HG02973 (cell line): ENCODE data around the gene RAB26.
"Not testable (repeated sequence)": the region's sequence is repeated elsewhere in the genome, so short reads cannot be mapped to it uniquely, and the experiment has no call there.

Experiments
- ATAC-seq: cut with Tn5 transposase; IDR thresholded peaks from one replicate; pipeline ENCODE4 v1.9.1; 2021; ENCODE audit warnings: moderate library complexity; ENCODE audit not compliant: unreplicated experiment

Gene RAB26

GRCh38 chr16:2195322-2196161 is 47.1 kb downstream of the RAB26 start:
- ATAC-seq, result no peak

DNA sequence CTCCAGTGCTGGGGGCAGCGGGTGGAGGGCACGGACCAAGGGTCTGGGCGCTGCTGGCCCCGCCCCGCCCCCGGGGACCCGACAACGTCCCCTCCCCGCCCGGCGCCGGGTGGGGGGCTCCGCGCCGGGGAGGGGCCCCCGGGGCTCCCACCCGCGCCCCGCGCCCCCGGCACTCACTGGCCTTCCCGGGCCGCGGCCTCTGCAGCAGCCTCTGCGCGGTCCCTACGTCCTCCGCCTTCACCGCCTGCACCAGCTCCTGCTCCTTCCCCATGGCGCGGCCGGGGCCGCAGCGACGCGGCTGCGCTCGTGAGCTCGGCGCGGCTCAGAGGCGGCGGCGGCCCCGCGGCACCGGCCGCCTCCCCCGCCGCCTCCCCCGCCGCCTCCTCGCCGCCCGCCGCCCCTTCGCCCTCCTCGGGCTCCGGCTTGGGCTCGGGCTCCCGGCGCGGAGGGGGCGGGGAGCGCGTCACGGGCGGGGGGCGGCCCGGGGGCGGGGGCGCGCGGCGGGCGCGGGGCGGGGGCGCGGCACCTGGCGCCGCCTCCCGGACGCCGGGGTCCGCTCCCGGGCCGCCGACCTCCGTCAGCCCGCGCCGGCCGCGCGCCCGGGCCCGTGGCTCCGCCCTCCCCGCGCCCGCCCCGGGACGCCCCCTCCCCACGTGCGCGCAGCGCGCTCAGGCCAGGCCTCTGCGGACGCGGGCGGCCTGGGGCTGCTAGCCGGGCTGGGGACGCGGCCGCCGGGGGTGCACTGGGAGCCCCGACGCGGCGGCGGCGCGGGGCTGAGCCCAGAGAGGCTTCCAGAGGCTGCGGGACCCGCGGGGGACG is 47.9 kb downstream of the RAB26 start, which contains the start of gene CASKIN1:
CASKIN1 (minus strand) TSS at position 444 of the 819 bp plus-strand sequence; CDS start at position 271, 173 bp downstream.
- no peak for ATAC-seq

DNA sequence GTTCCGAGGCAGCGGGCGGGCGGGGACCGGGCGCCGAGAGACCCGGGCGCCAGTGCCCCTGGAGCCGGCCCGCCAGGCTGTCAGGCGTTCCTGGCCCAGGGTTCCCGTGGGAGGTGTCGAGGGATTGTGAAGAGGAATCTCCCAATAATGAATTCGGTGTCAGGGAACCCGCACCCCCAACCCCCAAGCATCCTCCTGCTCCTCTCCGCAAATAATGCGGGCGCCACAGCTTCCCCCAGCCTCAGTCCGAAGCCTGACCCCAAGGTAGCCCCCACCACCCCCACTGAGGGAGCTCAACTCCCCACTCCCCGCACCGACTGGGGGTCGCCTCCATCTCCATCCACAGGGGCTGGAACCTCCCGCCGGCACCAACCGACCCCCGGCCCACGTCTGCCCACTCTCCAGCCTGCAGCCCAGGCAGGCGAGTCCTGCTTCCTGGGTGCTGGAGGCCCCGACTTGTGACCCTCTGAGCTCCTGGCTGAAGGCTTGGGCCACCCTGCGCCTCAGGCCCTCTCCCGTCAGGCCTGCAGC is 48.6 kb downstream of the RAB26 start:
- no peak for ATAC-seq

GRCh38 chr16:2197765-2198164 is 49.3 kb downstream of the RAB26 start:
- ATAC-seq, result no peak

DNA sequence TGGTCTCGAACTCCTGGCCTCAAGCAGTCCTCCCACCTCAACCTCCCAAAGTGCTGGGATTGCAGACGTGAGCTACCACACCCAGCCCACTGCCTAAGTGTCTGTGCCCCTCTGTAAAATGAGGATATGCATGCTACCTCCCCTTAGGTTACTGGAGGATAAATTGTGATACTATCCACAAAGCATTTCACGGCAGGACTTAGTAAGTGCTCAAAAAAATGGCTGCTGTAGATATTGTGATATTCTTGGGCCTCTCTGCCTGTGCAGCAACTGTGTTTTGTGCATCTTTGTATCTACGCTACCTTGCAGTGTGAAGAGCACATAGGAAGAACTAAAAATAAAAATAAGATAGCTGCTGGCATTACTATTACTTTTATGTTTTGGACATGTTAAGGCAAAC is 49.9 kb downstream of the RAB26 start:
- ATAC-seq, result no peak

- no peak for ATAC-seq
Measured at GRCh38 chr16:2199095-2199494, 50.7 kb downstream of the RAB26 start.

DNA sequence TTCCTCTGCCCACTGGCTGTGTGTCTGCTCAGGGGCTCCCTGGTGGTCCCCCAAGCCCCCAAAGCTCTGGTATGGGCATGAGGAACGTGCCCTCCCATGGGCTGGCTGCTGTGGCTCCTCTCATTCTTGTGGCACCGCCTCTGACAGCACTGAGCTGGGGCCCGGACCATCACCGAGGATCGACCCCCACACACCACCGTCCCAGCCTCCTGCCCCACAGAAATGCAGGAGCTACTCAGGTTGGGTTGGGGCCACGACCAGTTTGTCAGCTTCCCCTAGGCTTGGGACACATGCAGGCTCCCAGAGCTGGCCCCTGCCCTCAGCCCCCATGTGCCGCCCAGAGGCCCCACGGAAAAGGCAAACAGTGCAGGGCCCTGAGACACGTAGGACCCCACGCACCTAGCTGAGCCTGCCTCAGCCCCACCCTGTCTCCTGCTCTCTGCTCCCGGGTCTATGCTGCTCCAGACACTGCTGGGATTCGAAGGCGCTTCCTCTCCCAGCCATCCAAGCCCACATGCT is 51.3 kb downstream of the RAB26 start:
- no peak for ATAC-seq

- no peak for ATAC-seq
Measured at GRCh38 chr16:2200313-2200712, 51.9 kb downstream of the RAB26 start.

DNA sequence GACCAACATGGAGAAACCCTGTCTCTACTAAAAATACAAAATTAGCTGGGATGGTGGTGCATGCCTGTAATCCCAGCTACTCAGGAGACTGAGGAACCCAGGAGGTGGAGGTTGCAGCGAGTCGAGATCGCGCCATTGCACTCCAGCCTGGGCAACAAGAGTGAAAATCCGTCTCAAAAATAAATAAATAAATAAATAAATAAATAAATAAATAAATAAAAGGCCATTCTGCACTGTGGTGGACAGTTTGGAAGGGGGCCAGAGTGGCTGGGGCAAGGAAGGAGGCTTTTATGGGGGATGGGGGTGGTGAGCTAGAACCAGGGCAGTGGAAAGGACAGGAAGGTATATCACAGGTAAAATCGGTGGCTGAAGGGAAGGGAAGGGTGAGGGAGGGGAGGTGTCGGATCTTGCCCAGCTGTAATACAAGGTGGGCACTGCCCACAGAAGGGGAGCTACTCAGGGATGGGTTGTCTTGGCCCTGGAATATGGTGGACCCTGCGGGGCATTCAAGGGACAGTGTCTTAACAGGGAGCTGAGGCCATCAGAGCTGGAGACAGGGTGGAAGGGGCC is 54.8 kb downstream of the RAB26 start:
- ATAC-seq, result not testable (repeated sequence)
